ENCODE measurements around the gene TECTB.

The TECTB gene

GRCh38 chr10:112347709-112348671 is 64.8 kb downstream of the TECTB start:
- DNase-seq (ENCODE audit: low read depth, low spot score) = no peak

GRCh38 chr10:112348759-112349158 is 65.6 kb downstream of the TECTB start:
- no peak for DNase-seq (ENCODE audit: low read depth, low spot score)

GRCh38 chr10:112349521-112350085 is 66.4 kb downstream of the TECTB start:
- DNase-seq (ENCODE audit: low read depth, low spot score) = no peak

- no peak for DNase-seq (ENCODE audit: low read depth, low spot score)
These were observed 67.9 kb downstream of the TECTB start for GRCh38 chr10:112351146-112351545.

- DNase-seq (ENCODE audit: low read depth, low spot score) = no peak
These were observed 68.8 kb downstream of the TECTB start for GRCh38 chr10:112352044-112352443.

DNA sequence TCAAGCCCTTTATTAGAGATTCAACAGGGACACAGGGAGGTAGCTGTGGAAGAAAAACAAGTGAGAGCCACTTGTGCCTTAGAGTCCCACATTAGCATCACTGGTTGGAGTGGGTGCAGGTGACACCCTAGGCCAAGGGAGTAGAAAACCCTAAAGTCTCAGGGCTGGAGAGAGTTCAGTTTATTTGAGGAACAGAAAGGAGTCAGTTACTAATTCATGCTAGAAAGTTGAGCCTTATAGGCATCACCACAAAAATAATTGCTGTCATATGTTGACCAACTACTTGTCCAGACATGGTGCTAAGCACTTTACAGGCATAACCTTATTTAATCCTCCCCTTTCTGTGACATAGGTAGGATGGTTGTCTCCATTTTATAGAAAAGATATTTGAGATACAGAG is 69.8 kb downstream of the TECTB start:
- DNase-seq (ENCODE audit: low read depth, low spot score) = no peak

All from brain pericyte (primary cell).